Memory B cell (primary cell): Measurements from ENCODE around the gene EIF4G3.
"Not testable (repeated sequence)": the region's sequence is repeated elsewhere in the genome, so short reads cannot be mapped to it uniquely, and the experiment has no call there.

Experiments used
- ATAC-seq: fragments of 150-1000 bp; cut with Tn5 transposase; 2 replicates; pipeline ENCODE4 v1.10.0; 2021; ENCODE audit warnings: low read depth, mild to moderate bottlenecking, moderate library complexity
- DNase-seq, 2 donors: peaks; one replicate each; pipeline ENCODE4 v3.0.0; 2022; ENCODE audit warnings: low spot score in 2 of 2
- H3K27ac Mint-ChIP-seq: one replicate; pipeline ENCODE4 v1.8.0; 2022; ENCODE audit warnings: mild to moderate bottlenecking, moderate library complexity, mixed read lengths
- H3K27me3 Mint-ChIP-seq: one replicate; pipeline ENCODE4 v1.8.0; 2022; ENCODE audit warnings: mixed read lengths
- H3K36me3 Mint-ChIP-seq: one replicate; pipeline ENCODE4 v1.8.0; 2022; ENCODE audit warnings: mild to moderate bottlenecking, mixed read lengths
- H3K4me1 Mint-ChIP-seq: one replicate; pipeline ENCODE4 v1.8.0; 2022; ENCODE audit warnings: mixed read lengths
- H3K4me3 Mint-ChIP-seq: one replicate; pipeline ENCODE4 v1.8.0; 2022; ENCODE audit warnings: mild to moderate bottlenecking, moderate library complexity, mixed read lengths
- H3K9me3 Mint-ChIP-seq: one replicate; pipeline ENCODE4 v1.8.0; 2022; ENCODE audit warnings: mixed read lengths

Gene EIF4G3

GRCh38 chr1:21176586-21177555, at the start of gene EIF4G3:
TSS of gene EIF4G3 (minus strand) at chr1:21176897. CDS start at chr1:21002742, 174,155 bp downstream.
- Mint-ChIP-seq H3K27me3 (no peaks in the 10 kb centered on the region), H3K27ac (peak within 1 kb of the TSS; percentile 88), H3K36me3 (no peaks in the 10 kb centered on the region), H3K4me3 (peak within 1 kb of the TSS; percentile 94), H3K9me3 (no peaks in the 10 kb centered on the region), H3K4me1 (peaks cover 15% of the 10 kb centered on the region)
- peak; percentile 100 for DNase-seq
- ATAC-seq, result peak; percentile 88

DNA sequence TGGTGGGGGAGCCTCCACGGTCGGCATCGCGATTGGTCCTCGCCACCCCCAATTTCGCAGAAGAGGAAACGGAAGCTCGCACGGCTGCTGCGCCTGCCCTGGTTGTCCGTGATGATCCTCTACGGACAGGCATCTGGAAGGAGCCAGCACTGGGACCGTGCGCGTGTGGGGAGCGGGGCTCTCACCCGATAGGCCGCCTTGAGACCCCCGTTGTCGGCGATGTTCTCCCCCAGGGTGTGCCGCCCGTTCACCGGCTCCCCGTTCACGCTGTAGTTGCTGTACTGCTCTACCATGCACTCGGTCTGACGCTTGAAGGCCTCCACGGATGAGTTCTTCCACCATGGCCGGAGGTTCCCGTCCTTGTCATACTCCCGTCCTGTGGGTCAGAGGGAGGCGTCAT, 48.4 kb upstream of the EIF4G3 start:
- ATAC-seq (no peak), DNase-seq (no peak)
- H3K4me3 Mint-ChIP-seq, result no peak overlapping the region
- no peaks in the 10 kb centered on the region for H3K4me1 Mint-ChIP-seq
- H3K36me3 Mint-ChIP-seq, result peaks cover 36% of the 10 kb centered on the region
- no peak overlapping the region for H3K27ac Mint-ChIP-seq
- H3K9me3 Mint-ChIP-seq, result no peaks in the 10 kb centered on the region
- H3K27me3 Mint-ChIP-seq, result no peaks in the 10 kb centered on the region

GRCh38 chr1:21220815-21221214, 44.1 kb upstream of the EIF4G3 start:
- Mint-ChIP-seq H3K4me3 (no peak overlapping the region), H3K4me1 (peaks cover 3% of the 10 kb centered on the region), H3K27ac (no peak overlapping the region), H3K27me3 (no peaks in the 10 kb centered on the region), H3K36me3 (peaks cover 31% of the 10 kb centered on the region), H3K9me3 (no peaks in the 10 kb centered on the region)
- DNase-seq (no peak), ATAC-seq (no peak)

GRCh38 chr1:21219674-21220073, 43.0 kb upstream of the EIF4G3 start:
- Mint-ChIP-seq H3K27me3 (no peaks in the 10 kb centered on the region), H3K4me3 (no peak overlapping the region), H3K4me1 (peaks cover 3% of the 10 kb centered on the region), H3K27ac (no peak overlapping the region), H3K9me3 (no peaks in the 10 kb centered on the region), H3K36me3 (peaks cover 29% of the 10 kb centered on the region)
- DNase-seq (no peak), ATAC-seq (no peak)

DNA sequence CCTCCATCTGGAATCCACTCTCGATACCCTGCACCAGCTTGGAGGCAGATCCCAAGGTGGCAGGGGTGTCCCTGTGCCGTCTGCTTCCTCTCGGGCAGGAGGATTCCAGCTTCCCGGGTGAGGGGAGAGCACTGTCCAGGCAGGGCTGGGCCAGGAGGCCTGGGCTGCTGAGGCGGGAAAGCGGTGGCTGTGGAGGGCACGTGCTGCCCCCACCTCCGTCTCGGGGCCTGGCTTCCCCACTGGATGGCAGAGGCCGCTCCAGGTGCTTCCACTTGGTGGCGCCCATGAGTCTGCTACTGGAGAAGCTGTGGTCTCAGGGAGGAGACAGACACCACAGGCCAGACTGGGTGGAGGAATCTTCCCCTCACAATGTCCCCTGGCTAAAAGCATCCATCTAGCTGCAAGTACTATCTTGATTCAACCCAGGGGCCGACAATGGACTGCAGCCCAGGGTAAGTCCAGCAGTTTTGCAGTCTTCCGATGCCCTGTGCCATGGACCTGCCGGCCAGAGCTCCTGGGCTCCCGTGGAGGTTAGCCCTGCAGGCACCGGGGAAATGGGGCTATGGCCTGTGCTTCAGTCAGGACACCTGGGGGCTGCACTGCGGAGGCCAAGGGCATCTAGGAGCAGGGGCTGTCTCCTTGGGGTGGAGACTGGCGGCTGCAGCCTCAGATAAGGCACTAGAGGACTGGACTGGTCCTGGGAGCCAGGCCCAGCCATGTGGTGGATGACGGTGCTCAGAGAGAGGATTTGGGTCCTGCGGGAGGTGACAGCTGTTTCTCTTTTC, 41.3 kb upstream of the EIF4G3 start:
- Mint-ChIP-seq H3K9me3 (no peaks in the 10 kb centered on the region), H3K4me1 (peaks cover 3% of the 10 kb centered on the region), H3K4me3 (no peak overlapping the region), H3K27ac (peak overlapping the region; percentile 48), H3K27me3 (no peaks in the 10 kb centered on the region), H3K36me3 (peaks cover 20% of the 10 kb centered on the region)
- ATAC-seq (peak; percentile 30), DNase-seq (peak; percentile 9 to 40)

- H3K27me3 Mint-ChIP-seq, result no peaks in the 10 kb centered on the region
- H3K4me1 Mint-ChIP-seq, result peaks cover 3% of the 10 kb centered on the region
- DNase-seq, result peak; percentile 69 to 72
- no peaks in the 10 kb centered on the region for H3K9me3 Mint-ChIP-seq
- peak overlapping the region; percentile 54 for H3K27ac Mint-ChIP-seq
- H3K4me3 Mint-ChIP-seq, result no peak overlapping the region
- H3K36me3 Mint-ChIP-seq, result peaks cover 17% of the 10 kb centered on the region
- ATAC-seq, result peak; percentile 77
Observed at GRCh38 chr1:21216835-21217811, 40.4 kb upstream of the EIF4G3 start.

DNA sequence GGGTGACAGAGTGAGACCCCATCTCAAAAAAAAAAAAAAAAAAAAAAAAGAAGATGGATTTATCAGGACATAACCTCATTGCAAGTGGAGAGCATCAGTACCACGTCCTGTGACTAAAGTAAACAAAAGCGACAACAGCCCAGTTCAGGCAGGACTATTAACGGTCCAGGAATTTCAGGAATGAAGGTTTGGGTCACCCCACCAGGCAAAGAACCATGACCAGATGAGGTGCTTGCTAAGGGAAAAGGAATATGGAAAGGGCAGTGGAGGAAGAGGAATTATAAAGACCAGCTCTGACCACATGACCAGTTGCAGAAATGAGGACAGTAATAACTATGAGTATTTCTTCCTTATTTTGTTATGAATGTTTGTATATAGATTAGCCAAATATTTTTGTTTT, 35.4 kb upstream of the EIF4G3 start:
- Mint-ChIP-seq H3K9me3 (no peaks in the 10 kb centered on the region), H3K36me3 (peaks cover 4% of the 10 kb centered on the region), H3K27me3 (no peaks in the 10 kb centered on the region), H3K27ac (no peak overlapping the region), H3K4me1 (peaks cover 3% of the 10 kb centered on the region), H3K4me3 (no peak overlapping the region)
- no peak for DNase-seq
- no peak for ATAC-seq

DNA sequence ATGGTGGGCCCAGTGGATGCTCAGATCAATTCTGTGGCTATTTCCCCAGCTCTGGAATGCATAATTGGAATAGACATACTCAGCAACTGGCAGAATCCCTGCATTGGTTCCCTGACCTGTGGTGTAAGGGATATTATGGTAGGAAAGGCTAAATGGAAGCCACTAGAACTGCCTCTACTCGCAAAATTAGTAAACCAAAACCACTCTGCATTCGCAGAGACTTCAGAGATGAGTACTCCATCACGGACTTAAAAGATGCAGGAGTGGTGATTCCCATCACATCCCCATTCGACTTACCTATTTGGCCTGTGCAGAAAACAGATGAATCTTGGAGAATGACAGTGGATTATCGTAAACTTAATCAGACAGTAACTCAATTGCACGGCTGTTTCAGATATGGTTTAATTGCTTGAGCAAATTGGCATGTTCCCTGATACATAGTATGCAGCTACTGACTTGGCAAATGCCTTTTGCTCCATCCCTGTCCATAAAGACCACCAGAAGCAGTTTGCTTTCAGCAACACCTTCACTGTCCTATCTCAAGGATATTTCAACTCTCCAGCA, 31.5 kb upstream of the EIF4G3 start:
- H3K27ac Mint-ChIP-seq, ATAC-seq: not testable (repeated sequence)

DNA sequence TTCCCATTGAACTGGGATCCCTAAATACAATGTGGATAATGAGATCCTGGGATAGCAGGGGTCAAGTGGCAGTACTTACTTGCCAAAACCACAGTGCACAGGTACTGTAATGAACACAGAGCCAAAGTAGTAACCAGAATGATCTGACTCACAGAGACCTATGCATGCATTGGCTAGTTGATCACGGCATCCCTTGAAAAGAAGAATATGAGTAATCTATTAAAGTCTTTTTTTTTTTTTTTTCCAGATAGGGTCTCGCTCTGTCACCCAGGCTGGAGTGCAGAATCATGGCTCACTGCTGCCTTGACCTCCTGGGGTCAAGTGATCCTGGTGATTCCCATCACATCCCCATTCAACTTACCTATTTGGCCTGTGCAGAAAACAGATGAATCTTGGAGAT, 29.4 kb upstream of the EIF4G3 start:
- no peak overlapping the region for H3K27ac Mint-ChIP-seq
- no peaks in the 10 kb centered on the region for H3K27me3 Mint-ChIP-seq
- no peak overlapping the region for H3K4me3 Mint-ChIP-seq
- H3K4me1 Mint-ChIP-seq, result no peaks in the 10 kb centered on the region
- no peaks in the 10 kb centered on the region for H3K36me3 Mint-ChIP-seq
- ATAC-seq (no peak), DNase-seq (no peak)
- H3K9me3 Mint-ChIP-seq, result no peaks in the 10 kb centered on the region

More for the DNA sequence above, 31.5 kb upstream of the EIF4G3 start:
- H3K36me3 Mint-ChIP-seq, H3K4me3 Mint-ChIP-seq, H3K27me3 Mint-ChIP-seq, H3K9me3 Mint-ChIP-seq, H3K4me1 Mint-ChIP-seq, DNase-seq: not testable (repeated sequence)

DNA sequence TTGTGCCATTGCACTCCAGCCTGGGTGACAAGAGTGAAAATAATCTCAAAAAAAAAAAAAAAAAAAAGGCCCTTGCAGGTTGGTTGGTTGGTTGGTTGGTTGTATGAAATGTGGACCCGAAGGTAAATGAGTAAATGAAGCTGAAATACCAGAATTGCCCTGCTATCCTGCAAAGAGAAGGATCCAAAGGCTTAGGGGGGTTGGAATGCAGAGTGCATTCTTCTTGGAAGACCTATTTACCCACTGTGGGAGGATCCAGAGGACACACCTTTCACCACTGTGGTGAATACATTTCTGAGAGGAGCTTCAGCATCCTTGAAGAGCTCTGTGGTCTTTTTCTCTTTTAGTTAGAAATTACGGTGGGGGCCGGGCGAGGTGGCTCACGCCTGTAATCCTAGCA, 28.7 kb upstream of the EIF4G3 start:
- DNase-seq, result no peak
- Mint-ChIP-seq H3K4me3 (no peak overlapping the region), H3K4me1 (no peaks in the 10 kb centered on the region), H3K9me3 (no peaks in the 10 kb centered on the region), H3K36me3 (no peaks in the 10 kb centered on the region), H3K27ac (no peak overlapping the region), H3K27me3 (no peaks in the 10 kb centered on the region)
- no peak for ATAC-seq

DNA sequence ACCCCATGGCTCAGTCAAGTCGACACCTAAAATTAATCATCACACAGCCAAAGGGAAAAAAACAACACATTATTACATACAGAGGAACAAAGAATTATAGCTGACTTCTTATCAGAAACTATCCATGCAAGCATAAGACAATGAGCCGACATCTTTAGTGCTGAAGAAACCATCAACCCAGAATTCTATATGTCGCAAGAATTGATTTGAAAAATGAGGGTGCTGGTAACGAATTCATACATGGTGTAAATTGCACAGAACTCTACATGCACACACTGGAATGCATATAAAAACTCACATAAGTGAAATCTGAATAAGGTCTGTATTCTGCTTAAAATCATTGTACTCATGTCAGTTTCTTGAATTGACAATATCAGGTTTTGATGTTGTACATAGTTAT, 25.0 kb upstream of the EIF4G3 start:
- no peak overlapping the region for H3K4me3 Mint-ChIP-seq
- H3K4me1 Mint-ChIP-seq, result no peaks in the 10 kb centered on the region
- H3K27me3 Mint-ChIP-seq, result peaks cover 7% of the 10 kb centered on the region
- H3K9me3 Mint-ChIP-seq, result no peaks in the 10 kb centered on the region
- ATAC-seq, result no peak
- H3K27ac Mint-ChIP-seq, result no peak overlapping the region
- DNase-seq, result no peak
- no peaks in the 10 kb centered on the region for H3K36me3 Mint-ChIP-seq

GRCh38 chr1:21201238-21201637, 24.5 kb upstream of the EIF4G3 start:
- not testable (repeated sequence) for H3K9me3 Mint-ChIP-seq, H3K27ac Mint-ChIP-seq, ATAC-seq, H3K36me3 Mint-ChIP-seq, H3K4me1 Mint-ChIP-seq, DNase-seq, H3K4me3 Mint-ChIP-seq
- peaks cover 11% of the 10 kb centered on the region for H3K27me3 Mint-ChIP-seq

DNA sequence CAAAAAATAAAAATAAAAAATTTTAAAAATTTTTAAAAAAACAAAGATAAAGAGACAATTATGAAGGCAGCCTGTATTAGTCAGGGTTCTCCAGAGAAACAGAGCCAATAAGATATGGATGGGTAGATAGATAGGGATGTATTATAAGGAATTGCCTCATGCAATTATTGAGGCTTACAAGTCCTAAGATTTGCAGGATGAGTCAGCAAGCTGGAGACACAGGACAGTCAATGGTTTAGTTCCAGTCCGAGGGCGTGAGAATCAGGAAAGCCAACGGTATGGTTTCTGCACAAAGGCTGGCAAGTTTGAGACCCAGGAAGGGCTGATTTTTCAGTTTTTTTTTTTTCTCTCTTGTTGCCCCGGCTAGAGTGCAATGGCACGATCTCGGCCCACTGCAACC, 24.1 kb upstream of the EIF4G3 start:
- ATAC-seq (no peak), DNase-seq (no peak)
- peaks cover 11% of the 10 kb centered on the region for H3K27me3 Mint-ChIP-seq
- no peaks in the 10 kb centered on the region for H3K9me3 Mint-ChIP-seq
- no peaks in the 10 kb centered on the region for H3K4me1 Mint-ChIP-seq
- H3K27ac Mint-ChIP-seq, result no peak overlapping the region
- no peaks in the 10 kb centered on the region for H3K36me3 Mint-ChIP-seq
- H3K4me3 Mint-ChIP-seq, result no peak overlapping the region
